Dermis microvascular lymphatic vessel endothelial cell (primary cell): ENCODE results near the gene TLE2. TPM values are rescaled to one million over a fixed set of nuclear protein-coding genes. Genes with fewer than 3 reads are reported as not detected.

Source experiments
- DNase-seq, 2 donors: peaks; one replicate each; pipeline versions ENCODE4 v3.0.0 to v3.0.0-alpha.2; 2010; ENCODE audit warnings: low read depth in 2 of 2
- total RNA-seq: library from RNA; depleted of rRNA; stranded (reverse); fragments of >200 nt; gene quantifications from 2 replicates; pipeline ENCODE4 v1.2.1, GENCODE V29; 2014

The TLE2 gene
- total RNA-seq, 1 donor from 2014 or later, result 2.7 TPM

- no peak for DNase-seq
These were observed 76.1 kb downstream of the TLE2 start for GRCh38 chr19:2952953-2953481.

- DNase-seq, result peak; percentile 99 to 100
These were observed 78.6 kb downstream of the TLE2 start for GRCh38 chr19:2950286-2951124.

- peak; percentile 74 to 99 for DNase-seq
These were observed 79.2 kb downstream of the TLE2 start for GRCh38 chr19:2949939-2950285.

Other genes starting within 250 kb of the TLE2 start
- gene SGTA, start 246.0 kb downstream of the TLE2 start, total RNA-seq, result 31.6 and 42.2 TPM in 2 replicates
- 60.2 and 64.6 TPM in 2 replicates for gene THOP1, start 243.8 kb downstream of the TLE2 start, total RNA-seq
- 2.1 and 3.9 TPM in 2 replicates for gene ZNF554, start 209.4 kb downstream of the TLE2 start, total RNA-seq
- gene ZNF555, start 187.8 kb downstream of the TLE2 start, total RNA-seq, result 3.1 and 4.4 TPM in 2 replicates
- gene ZNF556, start 161.9 kb downstream of the TLE2 start, total RNA-seq, result not detected in 2 replicates
- gene ZNF57, start 128.4 kb downstream of the TLE2 start, total RNA-seq, result 3.2 and 3.7 TPM in 2 replicates
- gene ZNF77, start 84.3 kb downstream of the TLE2 start, total RNA-seq, result 3.7 and 4.4 TPM in 2 replicates
- 0.90 and 2.8 TPM in 2 replicates for gene TLE6, start 51.7 kb downstream of the TLE2 start, total RNA-seq
- gene TLE5, start 33.2 kb upstream of the TLE2 start, total RNA-seq, result 88.1 and 130 TPM in 2 replicates
- gene GNA11, start 65.1 kb upstream of the TLE2 start, total RNA-seq, result 50.3 and 71.7 TPM in 2 replicates
- gene GNA15, start 106.8 kb upstream of the TLE2 start, total RNA-seq, result 0.13 and 0.63 TPM in 2 replicates
- gene S1PR4, start 149.5 kb upstream of the TLE2 start, total RNA-seq, result 0.51 and 0.63 TPM in 2 replicates
- gene NCLN, start 156.7 kb upstream of the TLE2 start, total RNA-seq, result 33.2 and 45.0 TPM in 2 replicates
- gene CELF5, start 195.4 kb upstream of the TLE2 start, total RNA-seq, result 0.13 TPM in 1 of 2 replicates, not detected in the other